Measurements from ENCODE around the gene CYBA.
"Not testable (repeated sequence)": the region's sequence is repeated elsewhere in the genome, so short reads cannot be mapped to it uniquely, and the experiment has no call there.

CYBA gene

GRCh38 chr16:88610909-88611812, 39.7 kb downstream of the CYBA start:
- no peak for DNase-seq

- DNase-seq = no peak
Observed at GRCh38 chr16:88610080-88610479, 40.8 kb downstream of the CYBA start.

- DNase-seq = not testable (repeated sequence)
Observed at GRCh38 chr16:88609426-88609825, 41.4 kb downstream of the CYBA start.

- no peak for DNase-seq
Observed at GRCh38 chr16:88608076-88608475, 42.8 kb downstream of the CYBA start.

- no peak for DNase-seq
Observed at GRCh38 chr16:88606148-88606757, 44.6 kb downstream of the CYBA start.

- DNase-seq = no peak
Observed at GRCh38 chr16:88605186-88606147, 45.4 kb downstream of the CYBA start.

GRCh38 chr16:88602091-88602490, 48.8 kb downstream of the CYBA start:
- DNase-seq = no peak

- no peak for DNase-seq
Observed at GRCh38 chr16:88601313-88602036, 49.4 kb downstream of the CYBA start.

- DNase-seq = no peak
Observed at GRCh38 chr16:88600539-88600896, 50.3 kb downstream of the CYBA start.

GRCh38 chr16:88599825-88600538, 50.9 kb downstream of the CYBA start:
- DNase-seq = peak in 1 of 2 donors; percentile 7

GRCh38 chr16:88599092-88599733, 51.6 kb downstream of the CYBA start:
- DNase-seq = peak; percentile 82 to 88

GRCh38 chr16:88597856-88598491, 52.9 kb downstream of the CYBA start:
- no peak for DNase-seq

GRCh38 chr16:88596483-88596882, 54.4 kb downstream of the CYBA start:
- peak; percentile 10 to 13 for DNase-seq

GRCh38 chr16:88595921-88596320, 54.9 kb downstream of the CYBA start:
- DNase-seq = no peak

- no peak for DNase-seq
Observed at GRCh38 chr16:88595101-88595500, 55.8 kb downstream of the CYBA start.

- DNase-seq = no peak
Observed at GRCh38 chr16:88593910-88594309, 56.9 kb downstream of the CYBA start.

- no peak for DNase-seq
Observed at GRCh38 chr16:88593489-88593888, 57.4 kb downstream of the CYBA start.
